ENCODE results near the gene MEX3A. TPM values are rescaled to one million over a fixed set of nuclear protein-coding genes. Genes with fewer than 3 reads are reported as not detected.
A peak's percentile ranks its signal among the peaks of the same experiment; 100 is the strongest.

The MEX3A gene
- total RNA-seq, 4 donors from 2014 or later = under 0.01 to 1.2 (median 0.43) TPM

DNA sequence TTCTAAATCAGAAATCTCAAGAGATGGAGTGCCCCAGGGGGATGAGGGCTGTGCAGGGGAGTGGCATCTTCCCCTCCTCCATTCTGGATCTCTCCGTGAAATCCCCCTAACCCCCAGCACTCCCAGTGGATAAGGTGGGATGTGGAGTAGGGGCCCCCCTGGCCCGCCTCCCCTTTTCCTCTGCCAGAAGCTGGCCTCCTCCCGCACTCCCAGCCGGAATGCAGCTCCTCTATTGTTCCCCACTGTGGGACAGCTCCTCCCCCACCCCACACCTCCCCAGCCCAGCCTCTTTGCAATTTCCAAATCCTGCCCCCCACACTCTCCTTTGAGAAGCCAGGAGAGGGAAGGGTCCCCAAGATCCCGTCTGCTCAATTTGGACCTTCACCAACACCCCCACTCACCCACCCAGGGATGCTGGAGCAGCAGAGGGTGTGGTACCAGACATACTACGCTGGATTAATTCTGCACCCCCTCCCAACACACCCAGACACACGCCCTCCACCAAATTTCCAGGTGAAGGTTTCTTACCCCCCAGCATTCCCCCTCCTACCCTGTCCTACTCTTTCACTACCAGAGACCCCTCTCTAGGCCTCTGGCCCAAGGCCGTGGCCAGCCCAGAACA is 1.9 kb downstream of the MEX3A start:
- Histone ChIP-seq H3K4me1 (peaks cover 0 to 42% (median 13%) of the 10 kb centered on the region in 4 donors), H3K4me3 (no peak overlapping the region), H3K36me3 (no peaks in the 10 kb centered on the region), H3K27me3 (no peaks in the 10 kb centered on the region), H3K27ac (no peak overlapping the region), H3K9me3 (no peaks in the 10 kb centered on the region)
- no peak for TF ChIP-seq POLR2A (IDR thresholded peaks at IDR 0.05)
- TF ChIP-seq, protein P1, sequence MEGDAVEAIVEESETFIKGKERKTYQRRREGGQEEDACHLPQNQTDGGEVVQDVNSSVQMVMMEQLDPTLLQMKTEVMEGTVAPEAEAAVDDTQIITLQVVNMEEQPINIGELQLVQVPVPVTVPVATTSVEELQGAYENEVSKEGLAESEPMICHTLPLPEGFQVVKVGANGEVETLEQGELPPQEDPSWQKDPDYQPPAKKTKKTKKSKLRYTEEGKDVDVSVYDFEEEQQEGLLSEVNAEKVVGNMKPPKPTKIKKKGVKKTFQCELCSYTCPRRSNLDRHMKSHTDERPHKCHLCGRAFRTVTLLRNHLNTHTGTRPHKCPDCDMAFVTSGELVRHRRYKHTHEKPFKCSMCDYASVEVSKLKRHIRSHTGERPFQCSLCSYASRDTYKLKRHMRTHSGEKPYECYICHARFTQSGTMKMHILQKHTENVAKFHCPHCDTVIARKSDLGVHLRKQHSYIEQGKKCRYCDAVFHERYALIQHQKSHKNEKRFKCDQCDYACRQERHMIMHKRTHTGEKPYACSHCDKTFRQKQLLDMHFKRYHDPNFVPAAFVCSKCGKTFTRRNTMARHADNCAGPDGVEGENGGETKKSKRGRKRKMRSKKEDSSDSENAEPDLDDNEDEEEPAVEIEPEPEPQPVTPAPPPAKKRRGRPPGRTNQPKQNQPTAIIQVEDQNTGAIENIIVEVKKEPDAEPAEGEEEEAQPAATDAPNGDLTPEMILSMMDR (IDR thresholded peaks at IDR 0.05) = no peak
- no peak for TF ChIP-seq EP300 (IDR thresholded peaks at IDR 0.05)
- 37 to 52% methylated on average over 8 of the region's 8 CpGs for WGBS, 2 donors
- DNase-seq (ENCODE audit: low spot score in 2 of 2) = no peak

- no peak for DNase-seq (ENCODE audit: low spot score in 2 of 2)
- H3K27me3 ChIP-seq = no peaks in the 10 kb centered on the region
- WGBS, 2 donors = 70 to 76% methylated on average over 5 of the region's 5 CpGs
- H3K4me3 ChIP-seq = no peak overlapping the region
- no peak overlapping the region for H3K27ac ChIP-seq
- H3K36me3 ChIP-seq = no peaks in the 10 kb centered on the region
- TF ChIP-seq, protein P1 (IDR thresholded peaks at IDR 0.05) = no peak
- TF ChIP-seq POLR2A (IDR thresholded peaks at IDR 0.05) (no peak), EP300 (IDR thresholded peaks at IDR 0.05) (no peak)
- peaks cover 0 to 48% (median 13%) of the 10 kb centered on the region in 4 donors for H3K4me1 ChIP-seq
- no peaks in the 10 kb centered on the region for H3K9me3 ChIP-seq
These were observed 2.5 kb downstream of the MEX3A start for GRCh38 chr1:156079762-156080161.

DNA sequence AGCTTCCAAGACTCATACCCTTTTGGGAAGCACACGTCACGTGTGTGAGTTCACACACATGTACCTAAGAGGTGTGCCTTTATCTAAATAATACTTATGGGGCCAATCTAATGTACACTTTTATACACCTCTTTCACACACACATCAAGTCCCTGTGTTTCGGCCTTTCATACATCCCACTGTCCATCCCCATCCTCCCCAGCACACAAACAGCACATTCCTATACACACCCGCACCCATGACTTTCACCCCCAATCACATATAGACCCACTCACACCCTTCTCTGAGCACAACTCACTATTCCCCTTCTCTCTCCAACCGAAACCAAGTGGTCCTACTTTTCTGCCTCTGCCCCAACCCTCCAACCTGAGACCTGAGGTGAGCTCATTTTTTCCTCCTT is 3.5 kb downstream of the MEX3A start:
- H3K4me3 ChIP-seq = no peak overlapping the region
- DNase-seq (ENCODE audit: low spot score in 2 of 2) = no peak
- H3K27me3 ChIP-seq = no peaks in the 10 kb centered on the region
- H3K36me3 ChIP-seq = no peaks in the 10 kb centered on the region
- TF ChIP-seq EP300 (IDR thresholded peaks at IDR 0.05) = no peak
- TF ChIP-seq, protein P1 (IDR thresholded peaks at IDR 0.05) = no peak
- TF ChIP-seq POLR2A (IDR thresholded peaks at IDR 0.05) = no peak
- no peak overlapping the region for H3K27ac ChIP-seq
- H3K4me1 ChIP-seq = peaks cover 0 to 50% (median 13%) of the 10 kb centered on the region in 4 donors
- H3K9me3 ChIP-seq = no peaks in the 10 kb centered on the region
- WGBS, 2 donors = 89 to 92% methylated on average over 5 of the region's 5 CpGs

- no peaks in the 10 kb centered on the region for H3K27me3 ChIP-seq
- 83 to 90% methylated on average over 8 to 18 of the region's 19 CpGs for WGBS, 2 donors
- no peaks in the 10 kb centered on the region for H3K9me3 ChIP-seq
- no peak for TF ChIP-seq POLR2A (IDR thresholded peaks at IDR 0.05)
- TF ChIP-seq, protein P1 (IDR thresholded peaks at IDR 0.05) = no peak
- TF ChIP-seq EP300 (IDR thresholded peaks at IDR 0.05) = no peak
- H3K36me3 ChIP-seq = no peaks in the 10 kb centered on the region
- peak overlapping the region in 1 of 4 donors; percentile 69 for H3K27ac ChIP-seq
- peaks cover 0 to 41% (median 10%) of the 10 kb centered on the region in 4 donors for H3K4me1 ChIP-seq
- DNase-seq (ENCODE audit: low spot score in 2 of 2) = no peak
- H3K4me3 ChIP-seq = no peak overlapping the region
These were observed 4.9 kb downstream of the MEX3A start for GRCh38 chr1:156077430-156077760.

GRCh38 chr1:156076609-156077429 is 5.4 kb downstream of the MEX3A start:
- Histone ChIP-seq H3K27ac (peak overlapping the region in 1 of 4 donors; percentile 69), H3K4me1 (peaks cover 0 to 36% (median 6%) of the 10 kb centered on the region in 4 donors), H3K9me3 (no peaks in the 10 kb centered on the region), H3K4me3 (peak overlapping the region; percentile 41 to 58 (median 45)), H3K27me3 (no peaks in the 10 kb centered on the region), H3K36me3 (no peaks in the 10 kb centered on the region)
- 34 to 42% methylated on average over 46 to 60 of the region's 73 CpGs for WGBS, 2 donors
- TF ChIP-seq POLR2A (IDR thresholded peaks at IDR 0.05) (no peak), EP300 (IDR thresholded peaks at IDR 0.05) (peak in 1 of 2 donors; percentile 37)
- TF ChIP-seq, protein P1 (IDR thresholded peaks at IDR 0.05) = peak in 2 of 5 experiments; percentile 17 to 35
- DNase-seq (ENCODE audit: low spot score in 2 of 2) = no peak

All from tibial nerve (tissue), 4 donors.